Smooth muscle cell of the umbilical artery (primary cell): Measurements from ENCODE around the gene PPP2R1A. TPM values are rescaled to one million over a fixed set of nuclear protein-coding genes. Genes with fewer than 3 reads are reported as not detected.

Source experiments
- total RNA-seq: library from RNA; depleted of rRNA; stranded (reverse); fragments of >200 nt; gene quantifications from 2 replicates; pipeline ENCODE4 v1.2.3, GENCODE V29; 2014

Gene PPP2R1A
- 85.8 and 266 TPM in 2 replicates for total RNA-seq

GRCh38 chr19:52189735-52190486 lies at the start of gene PPP2R1A:
Gene PPP2R1A (plus strand): TSS chr19:52190052. CDS start chr19:52190097, 45 bp downstream.

GRCh38 chr19:52171321-52172169 lies 18.3 kb upstream of the PPP2R1A start, which contains the start of gene ZNF836:
Gene ZNF836 (minus strand): TSS chr19:52171621. CDS start chr19:52168072, 3,549 bp downstream.

GRCh38 chr19:52269338-52270261 lies 79.7 kb downstream of the PPP2R1A start, which contains the start of gene ZNF766:
Gene ZNF766 (plus strand): TSS chr19:52269587. CDS start chr19:52269614, 27 bp downstream.

Other genes starting within 250 kb of the PPP2R1A start
- 7.7 and 8.3 TPM in 2 replicates for gene ZNF350, start 203.2 kb upstream of the PPP2R1A start, total RNA-seq
- 12.5 and 13.3 TPM in 2 replicates for gene ZNF615, start 181.8 kb upstream of the PPP2R1A start, total RNA-seq
- gene ZNF614, start 161.7 kb upstream of the PPP2R1A start, total RNA-seq, result 10.1 and 11.5 TPM in 2 replicates
- 14.0 and 21.8 TPM in 2 replicates for gene ZNF432, start 141.2 kb upstream of the PPP2R1A start, total RNA-seq
- 31.5 and 40.3 TPM in 2 replicates for gene ZNF841, start 94.3 kb upstream of the PPP2R1A start, total RNA-seq
- gene ZNF616, start 50.1 kb upstream of the PPP2R1A start, total RNA-seq, result 17.9 and 18.1 TPM in 2 replicates
- gene ZNF836, start 18.4 kb upstream of the PPP2R1A start, total RNA-seq, result 4.7 and 5.6 TPM in 2 replicates
- gene ZNF766, start 79.5 kb downstream of the PPP2R1A start, total RNA-seq, result 11.6 and 20.6 TPM in 2 replicates
- gene ZNF480, start 107.1 kb downstream of the PPP2R1A start, total RNA-seq, result 2.7 and 4.1 TPM in 2 replicates
- gene ZNF610, start 146.2 kb downstream of the PPP2R1A start, total RNA-seq, result 3.3 and 4.5 TPM in 2 replicates
- gene ZNF880, start 179.9 kb downstream of the PPP2R1A start, total RNA-seq, result 22.9 and 32.4 TPM in 2 replicates
- gene ZNF528, start 207.8 kb downstream of the PPP2R1A start, total RNA-seq, result 25.8 and 32.8 TPM in 2 replicates
- gene ZNF534, start 239.1 kb downstream of the PPP2R1A start, total RNA-seq, result not detected in 2 replicates